Small intestine (tissue), 7 donors: ENCODE measurements around the gene LHPP. TPM values are rescaled to one million over a fixed set of nuclear protein-coding genes. Genes with fewer than 3 reads are reported as not detected.

Experiments used
- DNase-seq, 2 donors: peaks; one replicate each; pipeline versions ENCODE4 v3.0.0 to v3.0.0-alpha.2; 2013
- FAIRE-seq: peaks from 2 replicates; lab custom pipeline; 2012; peaks lifted over from hg19 to GRCh38; lab: Jason Lieb, UNC
- H3K27ac ChIP-seq, 3 donors: one replicate each; pipeline ENCODE4 v1.5.1; 2013; ENCODE audit warnings: low read length in 2 of 3, mild to moderate bottlenecking in 2 of 3, control low read depth in 1 of 3, inconsistent platforms in 1 of 3, low read depth in 1 of 3, moderate library complexity in 1 of 3
- H3K27me3 ChIP-seq, 3 donors: one replicate each; pipeline ENCODE4 v1.6.1; 2013; ENCODE audit warnings: low read length in 3 of 3, inconsistent platforms in 1 of 3; ENCODE audit not compliant: control insufficient read depth in 3 of 3, insufficient read depth in 3 of 3
- H3K36me3 ChIP-seq, 3 donors: one replicate each; pipeline ENCODE4 v1.6.1; 2013; ENCODE audit warnings: low read length in 3 of 3, inconsistent platforms in 1 of 3, low read depth in 1 of 3, mild to moderate bottlenecking in 1 of 3, moderate library complexity in 1 of 3; ENCODE audit not compliant: control insufficient read depth in 3 of 3, insufficient read depth in 2 of 3
- H3K4me1 ChIP-seq, 3 donors: one replicate each; pipeline ENCODE4 v1.6.1; 2013; ENCODE audit warnings: low read length in 2 of 3, inconsistent platforms in 1 of 3, low read depth in 1 of 3, mild to moderate bottlenecking in 1 of 3, moderate library complexity in 1 of 3; ENCODE audit not compliant: control insufficient read depth in 3 of 3, insufficient read depth in 2 of 3
- H3K4me3 ChIP-seq, 3 donors: one replicate each; pipeline ENCODE4 v1.5.1; 2013; ENCODE audit warnings: low read length in 3 of 3, control low read depth in 1 of 3, inconsistent platforms in 1 of 3, low read depth in 1 of 3, mild to moderate bottlenecking in 1 of 3, moderate library complexity in 1 of 3
- H3K9me3 ChIP-seq, 2 donors: one replicate each; pipeline ENCODE4 v1.6.1; 2013; ENCODE audit warnings: low read depth in 1 of 2, low read length in 1 of 2; ENCODE audit not compliant: control insufficient read depth in 2 of 2, insufficient read depth in 1 of 2
- WGBS, 3 donors: extraction: QIAGEN DNeasy Blood & Tissue Kit; methylation state at CpG; one replicate each; pipeline ENCODE4 v1.1.7; 2013; 5-methylcytosine and 5-hydroxymethylcytosine counted together
- polyA plus RNA-seq, 4 donors: library from polyadenylated mRNA; stranded (reverse) in 3 of 4; unstranded in 1 of 4; fragments of 200-250 nt in 3 of 4; fragments of 120-200 nt in 1 of 4; gene quantifications; one replicate each; pipeline versions ENCODE4 v1.2.1 to v1.2.3, GENCODE V29; 2013
- donor health status: healthy with polysubstance abuse.
- donor health status: control.
- donor health status: control.
- donor health status: Bipolar disorder and iron deficiency.
- donor health status: healthy.

The LHPP gene
- polyA plus RNA-seq, 4 donors, result 17.2 to 47.7 (median 35.0) TPM

GRCh38 chr10:124517931-124518330 is 56.3 kb downstream of the LHPP start:
- Histone ChIP-seq H3K9me3 (no peaks in the 10 kb centered on the region), H3K27ac (no peak overlapping the region), H3K27me3 (no peaks in the 10 kb centered on the region), H3K4me3 (no peak overlapping the region), H3K4me1 (peaks cover 0 to 7% (median 2%) of the 10 kb centered on the region in 3 donors), H3K36me3 (peaks cover 0 to 37% (median 2%) of the 10 kb centered on the region in 3 donors)
- no peak for DNase-seq
- 90 to 95% (median 94%) methylated on average over 9 of the region's 9 CpGs for WGBS, 3 donors
- no peak for FAIRE-seq

- WGBS, 3 donors, result 90 to 95% (median 92%) methylated on average over 15 of the region's 15 CpGs
Observed at GRCh38 chr10:124518366-124518765, 56.7 kb downstream of the LHPP start.

DNA sequence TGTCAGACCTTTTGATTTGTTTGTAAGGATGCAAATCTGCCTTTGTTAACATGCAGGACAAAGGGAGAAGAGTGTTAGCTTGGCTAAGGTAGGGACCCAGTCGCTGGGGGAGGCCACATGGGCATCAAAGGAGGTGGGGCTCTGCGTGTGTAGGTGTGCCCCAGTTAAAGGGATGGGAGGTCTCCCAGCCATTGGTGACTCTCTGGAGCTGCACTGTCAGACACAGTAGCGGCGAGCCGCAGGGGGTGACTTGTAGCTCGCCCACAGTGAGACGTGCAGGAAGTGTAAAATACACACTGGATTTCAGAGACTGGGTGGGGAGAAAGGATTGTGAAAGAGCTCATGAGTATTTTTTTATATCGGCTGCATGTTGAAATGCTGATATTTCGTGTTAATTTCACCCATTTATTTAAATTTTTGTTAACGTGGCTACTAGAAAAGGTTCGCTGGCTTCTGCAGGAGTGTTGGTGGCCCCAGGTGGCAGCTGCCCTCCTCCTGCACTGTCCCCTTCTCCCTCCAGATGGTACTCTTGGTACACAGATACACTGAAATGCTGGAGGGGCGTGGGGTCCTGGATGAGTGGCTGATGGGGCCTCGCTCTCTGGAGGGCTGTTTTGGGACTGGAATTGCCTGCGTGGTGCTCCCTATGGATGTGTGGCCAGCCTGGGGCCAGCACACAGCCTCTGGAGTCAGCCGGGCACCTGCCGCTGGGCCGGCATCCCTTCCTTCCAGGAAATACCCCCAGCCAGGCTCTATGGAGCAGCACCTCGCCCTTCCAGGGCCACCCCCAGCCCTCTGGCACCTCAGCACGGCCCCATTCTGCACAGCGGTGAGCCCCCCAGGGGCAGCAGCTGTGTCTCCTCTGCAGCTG is 59.2 kb downstream of the LHPP start:
- 90 to 94% (median 91%) methylated on average over 20 of the region's 20 CpGs for WGBS, 3 donors
- DNase-seq (no peak), FAIRE-seq (no peak)

More at GRCh38 chr10:124518366-124518765, 56.7 kb downstream of the LHPP start:
- Histone ChIP-seq H3K9me3 (no peaks in the 10 kb centered on the region), H3K4me3 (no peak overlapping the region), H3K27me3 (no peaks in the 10 kb centered on the region), H3K4me1 (peaks cover 0 to 11% (median 2%) of the 10 kb centered on the region in 3 donors), H3K27ac (no peak overlapping the region), H3K36me3 (peaks cover 0 to 37% (median 2%) of the 10 kb centered on the region in 3 donors)
- DNase-seq (no peak), FAIRE-seq (no peak)

GRCh38 chr10:124521429-124521871 is 59.8 kb downstream of the LHPP start:
- peaks cover 0 to 39% (median 2%) of the 10 kb centered on the region in 3 donors for H3K36me3 ChIP-seq
- H3K4me1 ChIP-seq, result peaks cover 0 to 16% (median 4%) of the 10 kb centered on the region in 3 donors
- no peaks in the 10 kb centered on the region for H3K27me3 ChIP-seq
- 95 to 97% (median 96%) methylated on average over 13 of the region's 13 CpGs for WGBS, 3 donors
- H3K9me3 ChIP-seq, result no peaks in the 10 kb centered on the region
- no peak overlapping the region for H3K27ac ChIP-seq
- FAIRE-seq (no peak), DNase-seq (no peak)
- no peak overlapping the region for H3K4me3 ChIP-seq

More for the DNA sequence above, 59.2 kb downstream of the LHPP start:
- Histone ChIP-seq H3K36me3 (peaks cover 0 to 37% (median 2%) of the 10 kb centered on the region in 3 donors), H3K4me3 (no peak overlapping the region), H3K9me3 (no peaks in the 10 kb centered on the region), H3K27me3 (no peaks in the 10 kb centered on the region), H3K4me1 (peaks cover 0 to 16% (median 4%) of the 10 kb centered on the region in 3 donors), H3K27ac (no peak overlapping the region)

- DNase-seq (no peak), FAIRE-seq (no peak)
- Histone ChIP-seq H3K9me3 (no peaks in the 10 kb centered on the region), H3K36me3 (peaks cover 0 to 35% (median 2%) of the 10 kb centered on the region in 3 donors), H3K27me3 (no peaks in the 10 kb centered on the region), H3K4me1 (peaks cover 0 to 16% (median 4%) of the 10 kb centered on the region in 3 donors), H3K4me3 (no peak overlapping the region), H3K27ac (no peak overlapping the region)
- WGBS, 3 donors, result 71 to 84% (median 80%) methylated on average over 12 to 13 of the region's 13 CpGs
Observed at GRCh38 chr10:124522131-124522932, 60.7 kb downstream of the LHPP start.

DNA sequence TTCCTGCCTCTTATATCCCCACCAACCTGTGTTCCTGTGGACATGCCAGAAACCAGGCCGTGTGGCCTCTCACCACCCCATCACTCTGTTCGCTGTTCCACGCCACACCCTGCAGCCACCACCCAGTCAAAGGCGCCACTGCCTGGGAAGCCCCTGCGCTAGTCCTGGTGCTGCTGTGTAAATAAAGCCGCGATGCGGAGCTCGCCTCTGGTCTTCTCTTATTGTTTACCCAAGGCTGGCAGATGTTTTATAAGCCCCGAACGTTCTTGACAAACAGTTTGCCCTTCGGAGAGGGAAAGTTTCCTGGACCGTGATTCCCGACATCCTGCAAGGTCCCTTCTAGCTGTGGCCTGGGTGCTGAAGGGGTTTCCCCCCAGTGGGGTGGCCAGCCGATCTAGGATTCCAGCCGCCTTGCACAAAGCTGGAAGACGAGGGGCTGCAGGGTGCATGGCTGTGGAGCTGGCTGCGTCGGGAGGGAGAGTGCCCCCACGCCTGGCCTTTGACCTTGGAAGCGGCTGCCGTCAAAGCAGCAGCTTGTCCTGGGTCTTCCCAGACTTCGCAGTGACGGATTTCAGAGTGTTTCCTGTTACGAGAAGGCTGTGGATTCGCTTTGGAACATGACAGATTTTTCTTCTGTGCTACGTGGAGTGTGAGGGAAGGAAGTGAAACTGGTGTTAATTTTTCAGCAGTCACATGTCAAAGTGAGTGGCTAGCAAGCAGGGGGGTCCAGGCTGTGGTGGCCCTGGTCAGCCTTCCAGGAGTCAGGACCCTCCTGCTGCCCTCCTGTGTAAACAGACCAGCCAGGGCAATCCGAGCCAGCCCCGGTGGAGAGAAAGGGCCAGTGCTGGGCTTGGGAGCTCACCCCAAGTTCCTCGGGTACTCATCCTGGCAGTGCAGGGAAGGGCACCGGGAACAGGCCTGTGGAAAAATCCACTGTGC is 61.6 kb downstream of the LHPP start:
- H3K36me3 ChIP-seq, result peaks cover 0 to 26% (median 0%) of the 10 kb centered on the region in 3 donors
- peaks cover 0 to 16% (median 4%) of the 10 kb centered on the region in 3 donors for H3K4me1 ChIP-seq
- H3K27ac ChIP-seq, result peak overlapping the region in 2 of 3 donors; percentile 34 to 61
- no peaks in the 10 kb centered on the region for H3K9me3 ChIP-seq
- H3K4me3 ChIP-seq, result peak overlapping the region in 1 of 3 donors; percentile 18
- FAIRE-seq (no peak), DNase-seq (peak; percentile 66 to 67)
- H3K27me3 ChIP-seq, result no peaks in the 10 kb centered on the region
- 15 to 34% (median 32%) methylated on average over 31 of the region's 31 CpGs for WGBS, 3 donors

DNA sequence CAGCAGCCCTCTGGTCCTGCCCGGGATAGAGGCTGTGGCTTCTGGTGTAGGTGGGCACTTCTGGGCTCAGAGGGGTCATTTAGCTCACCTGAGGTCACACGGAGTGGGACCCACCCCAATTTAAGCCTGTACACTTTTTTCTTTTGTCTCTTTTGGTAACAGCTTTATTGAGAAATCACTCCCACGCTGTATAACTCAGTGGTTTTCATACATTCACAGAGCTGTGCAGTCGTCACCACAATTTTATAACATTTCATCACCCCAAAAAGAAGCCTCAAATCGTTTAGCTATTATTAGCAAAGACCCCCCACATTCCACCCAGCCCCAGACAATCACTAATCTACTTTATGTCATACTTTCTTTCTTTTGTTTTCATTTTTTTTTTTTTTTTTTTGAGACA is 62.3 kb downstream of the LHPP start:
- FAIRE-seq (no peak), DNase-seq (no peak)
- Histone ChIP-seq H3K4me3 (no peak overlapping the region), H3K27me3 (no peaks in the 10 kb centered on the region), H3K4me1 (peaks cover 0 to 16% (median 4%) of the 10 kb centered on the region in 3 donors), H3K36me3 (peaks cover 0 to 22% (median 0%) of the 10 kb centered on the region in 3 donors), H3K9me3 (no peaks in the 10 kb centered on the region), H3K27ac (peak overlapping the region in 1 of 3 donors; percentile 53)
- WGBS, 3 donors, result 64 to 74% (median 74%) methylated on average over 5 of the region's 5 CpGs
